Neutrophil (primary cell): Measurements from ENCODE around the gene CCDC197.

Source experiments
- H3K27ac ChIP-seq: fragments of 200-600 bp; sonication (generic); 2 replicates; pipeline ENCODE4 v1.5.1; 2016; ENCODE audit warnings: mild to moderate bottlenecking, moderate library complexity
- H3K27me3 ChIP-seq: fragments of 200-600 bp; sonication (generic); 2 replicates; pipeline ENCODE4 v1.6.0; 2016; ENCODE audit warnings: mild to moderate bottlenecking
- H3K36me3 ChIP-seq: fragments of 200-600 bp; sonication (generic); 2 replicates; pipeline ENCODE4 v1.5.1; 2017
- H3K4me1 ChIP-seq, 2 experiments: fragments of 200-600 bp in 1 of 2; sonication (generic) in 1 of 2; 1 replicate in 1 of 2; 2 replicates in 1 of 2; pipeline versions ENCODE4 v1.5.1 to v1.6.1; 2013 to 2016; ENCODE audit warnings: low read depth in 1 of 2, low read length in 1 of 2, mild to moderate bottlenecking in 1 of 2, moderate library complexity in 1 of 2; ENCODE audit not compliant: control insufficient read depth in 1 of 2, insufficient read depth in 1 of 2
- H3K4me3 ChIP-seq, 2 experiments: fragments of 200-600 bp in 1 of 2; sonication (generic) in 1 of 2; 1 replicate in 1 of 2; 2 replicates in 1 of 2; pipeline ENCODE4 v1.5.1; 2013 to 2016; ENCODE audit warnings: low read depth in 1 of 2, low read length in 1 of 2, mild to moderate bottlenecking in 1 of 2, moderate library complexity in 1 of 2
- H3K9me3 ChIP-seq: fragments of 200-600 bp; sonication (generic); 2 replicates; pipeline ENCODE4 v1.5.1; 2016
- TF ChIP-seq, protein P1 (sequence below): fragments of 200-600 bp; sonication (generic); IDR thresholded peaks from 2 replicates; pipeline ENCODE4 v1.5.1; 2016; ENCODE audit warnings: antibody characterized with exemption

CCDC197 gene

GRCh38 chr14:94040796-94041195 lies 43.7 kb downstream of the CCDC197 start:
- H3K36me3 ChIP-seq, result peaks cover 19% of the 10 kb centered on the region
- TF ChIP-seq, protein P1, sequence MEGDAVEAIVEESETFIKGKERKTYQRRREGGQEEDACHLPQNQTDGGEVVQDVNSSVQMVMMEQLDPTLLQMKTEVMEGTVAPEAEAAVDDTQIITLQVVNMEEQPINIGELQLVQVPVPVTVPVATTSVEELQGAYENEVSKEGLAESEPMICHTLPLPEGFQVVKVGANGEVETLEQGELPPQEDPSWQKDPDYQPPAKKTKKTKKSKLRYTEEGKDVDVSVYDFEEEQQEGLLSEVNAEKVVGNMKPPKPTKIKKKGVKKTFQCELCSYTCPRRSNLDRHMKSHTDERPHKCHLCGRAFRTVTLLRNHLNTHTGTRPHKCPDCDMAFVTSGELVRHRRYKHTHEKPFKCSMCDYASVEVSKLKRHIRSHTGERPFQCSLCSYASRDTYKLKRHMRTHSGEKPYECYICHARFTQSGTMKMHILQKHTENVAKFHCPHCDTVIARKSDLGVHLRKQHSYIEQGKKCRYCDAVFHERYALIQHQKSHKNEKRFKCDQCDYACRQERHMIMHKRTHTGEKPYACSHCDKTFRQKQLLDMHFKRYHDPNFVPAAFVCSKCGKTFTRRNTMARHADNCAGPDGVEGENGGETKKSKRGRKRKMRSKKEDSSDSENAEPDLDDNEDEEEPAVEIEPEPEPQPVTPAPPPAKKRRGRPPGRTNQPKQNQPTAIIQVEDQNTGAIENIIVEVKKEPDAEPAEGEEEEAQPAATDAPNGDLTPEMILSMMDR, result no peak

DNA sequence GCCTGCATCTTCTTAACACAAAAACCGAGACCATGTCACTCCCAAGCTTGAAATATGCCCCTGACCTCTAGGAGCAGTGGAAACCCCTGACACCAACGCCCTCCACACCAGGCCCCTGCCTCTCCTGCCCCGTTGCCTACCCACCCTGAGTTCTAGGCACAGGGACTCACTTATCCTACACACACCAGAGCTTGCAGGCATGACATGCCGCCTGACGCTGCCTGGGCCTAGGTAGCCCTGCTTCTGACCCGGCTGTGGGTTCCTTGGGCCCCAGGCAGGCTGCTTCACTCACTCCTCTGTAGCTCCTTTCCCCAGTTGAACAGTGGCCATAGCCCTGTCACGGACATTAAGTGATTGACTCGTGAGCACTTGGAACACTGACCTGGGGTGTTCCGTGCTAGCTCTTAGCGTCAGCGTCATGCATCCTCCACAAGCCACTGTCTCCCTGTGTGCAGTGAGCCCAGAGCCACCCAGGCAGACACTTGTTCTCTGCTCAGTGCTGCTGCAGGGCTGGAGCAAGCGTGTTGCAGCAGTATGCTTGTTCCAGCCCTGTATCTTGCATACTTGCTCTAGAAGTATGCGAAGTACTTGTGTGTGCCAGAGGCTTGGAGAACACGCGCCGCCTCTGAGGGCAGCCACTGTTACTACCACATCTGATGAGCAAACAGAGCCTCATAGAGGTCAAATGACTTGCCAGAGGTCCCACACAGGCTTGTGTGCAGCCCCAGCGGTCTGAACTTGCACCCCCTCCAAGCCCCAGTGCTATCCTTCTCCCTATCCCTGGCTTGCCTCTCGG lies 44.6 kb downstream of the CCDC197 start:
- H3K27me3 ChIP-seq, result no peaks in the 10 kb centered on the region
- no peak overlapping the region for H3K4me3 ChIP-seq
- H3K4me1 ChIP-seq, result no peaks in the 10 kb centered on the region
- TF ChIP-seq, protein P1, result no peak
- H3K36me3 ChIP-seq, result peaks cover 28% of the 10 kb centered on the region
- no peak overlapping the region for H3K27ac ChIP-seq
- no peaks in the 10 kb centered on the region for H3K9me3 ChIP-seq

More at GRCh38 chr14:94040796-94041195, 43.7 kb downstream of the CCDC197 start:
- Histone ChIP-seq H3K27me3 (no peaks in the 10 kb centered on the region), H3K9me3 (no peaks in the 10 kb centered on the region), H3K4me1 (no peaks in the 10 kb centered on the region), H3K4me3 (no peak overlapping the region), H3K27ac (no peak overlapping the region)

DNA sequence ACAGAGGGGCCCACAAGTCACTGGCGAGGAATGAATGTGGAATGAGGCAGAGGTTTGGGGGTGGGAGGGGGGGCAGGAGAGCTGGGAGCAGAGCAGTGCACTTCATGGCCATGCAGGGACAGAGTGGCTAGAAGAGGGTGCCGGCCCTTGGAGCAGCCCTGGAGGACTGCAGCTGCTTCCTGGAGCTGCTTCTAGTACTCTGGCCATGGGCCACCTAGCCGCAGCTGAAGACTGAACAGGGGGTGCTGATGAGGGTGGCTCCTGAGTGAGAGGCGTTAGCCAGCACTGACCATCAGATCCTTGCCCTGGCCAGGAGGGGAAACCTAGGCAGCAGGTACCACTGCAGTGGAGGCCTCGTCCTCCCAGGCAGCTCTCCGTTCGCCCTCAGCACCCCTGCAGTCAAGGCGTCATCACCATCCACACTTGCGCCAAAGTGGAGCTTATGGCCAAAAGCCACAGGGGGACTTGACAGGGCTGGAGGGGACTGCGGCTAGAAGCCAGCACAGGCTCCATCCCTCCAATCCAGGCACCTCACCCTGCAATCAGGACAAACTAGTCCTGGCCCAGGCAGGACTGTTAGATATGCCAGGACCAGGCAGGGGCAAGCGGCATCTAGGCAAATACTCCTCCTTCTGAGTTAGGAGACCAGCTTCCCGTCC lies 45.5 kb downstream of the CCDC197 start:
- no peaks in the 10 kb centered on the region for H3K27me3 ChIP-seq

GRCh38 chr14:94043111-94043755 lies 46.1 kb downstream of the CCDC197 start:
- no peaks in the 10 kb centered on the region for H3K4me1 ChIP-seq
- TF ChIP-seq, protein P1, result no peak
- H3K36me3 ChIP-seq, result peaks cover 41% of the 10 kb centered on the region
- H3K9me3 ChIP-seq, result no peaks in the 10 kb centered on the region
- H3K4me3 ChIP-seq, result no peak overlapping the region
- no peaks in the 10 kb centered on the region for H3K27me3 ChIP-seq
- H3K27ac ChIP-seq, result no peak overlapping the region

More for the DNA sequence above, 45.5 kb downstream of the CCDC197 start:
- Histone ChIP-seq H3K27ac (no peak overlapping the region), H3K4me1 (no peaks in the 10 kb centered on the region), H3K9me3 (no peaks in the 10 kb centered on the region), H3K36me3 (peaks cover 36% of the 10 kb centered on the region), H3K4me3 (no peak overlapping the region)
- TF ChIP-seq, protein P1, result no peak

DNA sequence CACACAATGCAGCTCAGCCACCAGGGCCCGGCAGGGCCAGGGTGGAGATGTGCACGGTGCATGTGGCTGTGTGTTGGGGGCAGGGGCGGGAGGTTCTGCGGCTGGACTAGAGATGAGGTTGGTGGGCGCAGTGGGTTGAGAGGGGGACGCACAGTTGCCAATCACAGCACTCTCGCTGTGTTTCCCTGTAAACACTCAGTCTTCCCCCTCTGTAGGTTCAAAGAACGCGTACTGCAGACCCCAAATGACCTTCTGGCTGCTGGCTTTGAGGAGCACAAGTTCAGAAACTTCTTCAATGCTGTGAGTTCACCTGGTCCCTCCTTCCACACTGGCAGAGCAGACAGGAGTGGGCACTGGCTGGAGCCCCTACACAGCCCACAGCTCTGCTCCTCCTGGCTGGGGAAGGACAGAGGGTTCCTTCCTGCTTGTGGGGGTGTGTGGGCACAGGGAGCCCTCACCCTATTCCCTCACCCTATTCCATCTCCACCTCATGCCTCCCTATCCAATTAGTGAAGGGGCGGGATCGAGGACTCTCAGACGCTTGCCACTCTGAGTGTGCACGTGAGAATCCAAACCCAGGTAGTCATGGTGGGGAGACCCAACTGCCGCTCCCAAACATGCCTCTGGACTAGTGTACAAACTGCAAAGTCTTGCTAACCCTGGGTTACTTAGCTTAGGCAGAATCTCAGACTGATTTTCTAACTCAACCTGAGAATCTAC lies 46.8 kb downstream of the CCDC197 start:
- H3K27ac ChIP-seq, result no peak overlapping the region
- H3K36me3 ChIP-seq, result peaks cover 48% of the 10 kb centered on the region
- H3K27me3 ChIP-seq, result no peaks in the 10 kb centered on the region
- H3K9me3 ChIP-seq, result no peaks in the 10 kb centered on the region
- no peak overlapping the region for H3K4me3 ChIP-seq
- TF ChIP-seq, protein P1, result no peak
- H3K4me1 ChIP-seq, result no peaks in the 10 kb centered on the region
